ENCODE results near the gene UPF3A.
"Not testable (repeated sequence)": the region's sequence is repeated elsewhere in the genome, so short reads cannot be mapped to it uniquely, and the experiment has no call there.

The UPF3A gene

DNA sequence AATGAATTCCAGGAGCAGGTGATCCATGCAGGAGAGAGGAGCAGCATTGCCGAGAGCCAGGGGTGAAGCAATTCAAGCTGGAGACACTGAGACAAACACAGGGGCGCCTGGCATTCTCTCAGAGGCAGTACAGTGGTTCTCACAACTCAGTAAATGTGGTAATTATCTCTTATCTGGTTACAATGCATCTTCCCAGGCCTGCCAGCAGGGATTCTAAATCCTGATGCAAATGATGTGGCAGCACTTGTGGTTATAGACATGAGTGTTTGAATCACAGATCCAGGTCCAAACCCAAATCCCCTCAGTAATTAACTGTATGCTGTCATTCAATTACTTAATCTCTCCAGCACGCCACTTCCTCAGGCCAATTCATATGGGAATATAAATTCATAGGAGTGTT is 52.5 kb downstream of the UPF3A start:
- DNase-seq = not testable (repeated sequence)

DNA sequence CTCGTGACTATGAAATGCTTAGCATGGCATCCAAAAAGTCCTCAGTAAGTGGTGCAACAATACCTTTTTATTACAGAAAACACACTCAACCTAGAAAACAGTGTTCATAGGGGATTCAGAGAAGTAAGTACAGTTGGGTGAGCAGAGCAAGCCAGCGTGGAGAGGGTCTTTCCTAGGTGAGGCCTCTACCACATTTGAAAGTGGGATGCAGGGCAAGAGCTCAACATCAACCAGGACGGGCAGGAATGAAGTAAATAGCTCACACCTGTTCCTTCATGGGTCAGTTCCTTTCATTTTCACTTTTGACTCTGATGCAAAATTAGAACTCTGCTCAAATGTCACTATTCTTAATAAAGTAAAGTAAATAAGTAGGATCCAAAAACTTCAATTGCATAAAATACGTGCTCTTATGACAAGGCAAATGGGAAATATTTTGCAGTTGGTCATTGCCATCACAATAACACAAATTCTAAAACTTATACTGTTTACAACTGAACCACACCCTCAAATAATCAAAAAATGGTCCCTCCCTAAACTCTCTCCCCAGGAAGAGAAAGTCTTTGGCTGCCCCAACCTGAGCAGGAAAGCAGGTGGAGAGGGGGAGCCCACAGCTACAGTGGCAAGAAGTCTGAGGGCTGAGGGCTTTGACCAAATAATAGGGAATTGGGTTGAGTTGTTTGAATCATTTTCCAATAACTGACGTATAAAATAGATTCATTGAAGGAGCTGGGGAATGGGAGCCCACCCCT is 53.1 kb downstream of the UPF3A start:
- no peak for DNase-seq

DNA sequence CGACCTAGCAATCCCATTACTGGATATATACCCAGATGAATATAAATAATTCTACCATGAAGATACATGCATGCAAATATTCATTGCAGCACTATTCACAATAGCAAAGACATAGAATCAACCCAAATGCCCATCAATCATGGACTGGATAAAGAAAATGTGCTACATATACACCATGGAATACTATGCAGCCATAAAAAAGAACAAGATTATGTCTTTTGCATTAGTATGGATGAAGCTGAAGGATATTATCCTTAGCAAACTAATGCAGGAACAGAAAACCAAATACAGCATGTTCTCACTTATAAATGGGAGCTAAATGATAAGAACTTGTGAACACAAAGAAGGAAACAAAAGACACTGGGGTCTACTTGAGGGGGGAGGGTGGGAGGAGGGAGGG is 55.1 kb downstream of the UPF3A start:
- DNase-seq = not testable (repeated sequence)

DNA sequence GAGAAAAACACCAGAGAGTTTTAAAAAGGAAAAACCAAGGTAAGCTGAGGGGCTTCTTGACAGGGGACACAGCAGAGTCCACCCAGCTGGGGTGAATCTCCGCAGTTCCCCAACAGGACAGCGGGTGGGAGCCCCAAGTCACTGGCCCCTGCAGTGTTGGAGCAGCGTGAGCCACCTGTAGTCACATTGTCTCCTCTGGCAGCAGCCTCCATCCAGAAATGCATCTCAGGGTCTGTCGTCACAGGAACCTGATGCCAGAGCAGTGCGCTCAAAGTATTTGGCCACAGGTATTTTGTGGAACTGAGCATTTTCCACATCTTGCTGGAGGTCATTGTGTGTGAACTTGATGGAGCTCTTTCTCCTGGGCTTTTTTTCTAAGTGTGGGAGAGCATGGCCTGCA is 57.6 kb downstream of the UPF3A start:
- DNase-seq = no peak

DNA sequence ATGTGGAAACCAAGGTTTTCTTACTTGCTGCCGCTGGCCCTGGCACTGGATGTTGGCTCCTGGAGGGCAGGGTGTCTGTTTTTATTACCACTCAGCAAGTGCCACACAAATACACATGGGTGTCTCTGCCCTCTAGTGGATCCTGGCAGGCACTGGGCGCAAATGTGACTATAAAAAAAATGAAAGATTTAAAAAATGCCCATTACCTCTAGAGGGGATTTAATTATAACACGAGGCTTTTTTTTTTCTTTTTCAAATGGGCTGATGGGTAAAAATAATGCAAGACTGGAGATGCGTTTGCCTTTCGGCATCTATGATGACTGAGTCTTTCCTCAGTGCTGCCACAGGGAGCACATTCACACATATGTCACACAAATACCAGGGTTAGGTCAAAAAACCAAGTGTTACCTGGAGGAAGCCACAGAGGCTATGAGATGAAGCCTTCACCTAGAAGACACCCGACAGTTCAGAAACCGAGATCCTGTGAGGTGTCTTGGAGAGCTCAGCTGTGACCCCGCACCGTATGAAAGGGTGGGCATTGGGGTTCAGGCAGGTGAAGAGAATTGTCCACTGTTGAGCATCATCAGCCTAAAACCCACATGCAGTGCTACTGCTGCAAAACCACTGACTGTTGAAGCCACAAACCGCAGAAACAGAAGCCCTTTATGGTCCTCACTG is 58.6 kb downstream of the UPF3A start:
- DNase-seq = peak in 4 of 51 donors; percentile 8 to 11 (median 8)

DNA sequence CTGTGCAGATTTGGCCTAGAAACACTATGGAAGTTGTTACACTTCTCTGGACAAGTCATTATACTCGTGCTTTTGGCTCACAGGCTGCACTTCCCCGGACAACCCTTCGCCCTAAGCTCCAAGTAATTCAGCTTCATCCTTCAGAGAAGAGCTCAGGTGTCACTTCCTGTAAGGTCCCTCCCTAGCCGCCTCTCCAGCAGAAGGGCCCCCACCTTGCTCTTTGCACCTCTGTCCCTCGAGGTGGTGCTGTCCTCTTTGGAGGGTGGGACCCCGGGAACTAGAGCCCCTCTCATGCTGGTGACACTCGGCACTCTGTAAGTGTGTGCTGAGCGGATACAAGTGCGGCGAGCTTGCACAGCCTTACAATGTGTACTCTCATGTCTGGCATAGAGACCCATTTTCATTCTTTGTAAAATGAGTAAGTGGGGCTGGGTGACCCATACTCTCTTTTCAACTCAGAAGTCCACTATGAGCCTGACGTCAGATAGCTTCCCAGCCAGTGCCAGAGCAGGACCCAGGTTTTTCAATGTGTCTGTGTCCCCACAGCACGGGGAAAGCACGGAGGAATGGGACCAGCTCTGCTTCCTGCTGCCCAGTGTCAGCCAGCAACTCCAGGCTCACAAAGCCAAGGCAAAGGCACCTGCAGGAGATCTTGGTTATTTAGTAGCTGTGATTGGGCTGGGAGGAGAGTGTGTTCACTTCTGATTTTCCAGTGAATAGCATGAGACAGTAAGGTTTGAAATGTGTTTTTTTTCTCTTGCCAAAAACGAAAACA is 59.8 kb downstream of the UPF3A start:
- no peak for DNase-seq

DNA sequence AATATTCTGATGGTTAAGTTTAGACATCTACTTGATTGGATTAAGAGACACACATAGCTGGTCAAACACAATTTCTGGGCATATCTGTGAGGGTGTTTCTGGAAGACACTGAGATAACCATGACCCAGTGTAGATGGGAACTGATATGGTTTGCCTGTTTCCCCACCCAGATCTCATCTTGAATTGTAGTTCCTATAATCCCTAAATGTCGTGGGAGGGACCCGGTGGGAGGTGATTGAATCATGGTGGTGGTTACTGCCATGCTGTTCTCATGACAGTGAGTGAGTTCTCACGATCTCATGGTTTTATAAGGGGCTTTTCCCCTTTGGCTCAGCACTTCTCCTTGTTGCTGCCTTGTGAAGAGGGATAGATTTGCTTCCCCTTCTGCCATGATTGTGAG is 65.9 kb downstream of the UPF3A start:
- not testable (repeated sequence) for DNase-seq

DNA sequence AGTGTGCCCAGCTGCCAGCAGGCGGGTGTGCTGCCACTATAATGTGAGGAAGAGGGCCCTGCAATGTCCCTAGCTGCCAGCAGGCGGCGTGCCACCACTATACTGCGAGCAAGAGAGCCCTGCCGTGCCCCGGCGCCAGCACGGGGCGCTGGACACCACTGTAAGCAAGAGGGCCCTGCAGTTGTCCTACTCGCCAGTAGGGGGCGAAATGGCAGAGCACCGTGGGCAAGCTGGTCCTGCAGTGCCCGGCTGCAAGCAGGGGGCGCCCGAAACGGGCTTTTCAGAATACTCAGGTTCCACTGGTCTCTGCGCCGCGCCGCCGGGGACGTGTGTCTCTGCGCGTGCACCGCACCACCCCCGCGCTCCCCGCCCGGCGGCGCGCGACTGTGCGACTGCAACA is 71.4 kb downstream of the UPF3A start:
- not testable (repeated sequence) for DNase-seq

DNA sequence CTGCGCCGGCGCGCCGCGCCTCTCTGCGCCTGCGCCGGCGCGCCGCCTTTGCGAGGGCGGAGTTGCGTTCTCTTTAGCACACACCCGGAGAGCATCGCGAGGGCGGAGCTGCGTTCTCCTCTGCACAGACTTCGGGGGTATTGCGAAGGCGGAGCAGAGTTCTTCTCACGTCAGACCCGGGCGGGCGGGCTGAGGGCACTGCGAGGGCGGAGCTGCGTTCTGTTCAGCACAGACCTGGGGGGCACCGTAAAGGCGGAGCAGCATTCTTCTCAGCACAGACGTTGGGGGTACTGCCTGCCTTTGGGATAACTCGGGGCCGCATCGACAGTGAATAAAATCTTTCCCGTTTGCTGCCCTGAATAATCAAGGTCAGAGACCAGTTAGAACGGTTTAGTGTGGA is 72.0 kb downstream of the UPF3A start:
- not testable (repeated sequence) for DNase-seq

Data from hypothalamus (tissue), 51 donors.